ENCODE data around the gene LMBRD1.

Gene LMBRD1

GRCh38 chr6:69630767-69631166 is 166.0 kb downstream of the LMBRD1 start:
- no peak for DNase-seq (ENCODE audit: low read depth, low spot score)
- Histone ChIP-seq H3K9ac (ENCODE audit: insufficient read length) (no peak overlapping the region), H3K27ac (no peak overlapping the region), H3K9me3 (ENCODE audit: low read depth, low read length) (no peaks in the 10 kb centered on the region), H3K4me3 (no peak overlapping the region), H3K36me3 (ENCODE audit: insufficient read depth, low read length) (no peaks in the 10 kb centered on the region)
- TF ChIP-seq FOXP2 (optimal IDR thresholded peaks at IDR 0.05; ENCODE audit: control extremely low read depth, extremely low read length, insufficient read depth) (no peak), EZH2 (IDR thresholded peaks at IDR 0.05) (no peak), POLR2AphosphoS5 (IDR thresholded peaks at IDR 0.05; ENCODE audit: borderline replicate concordance, low read depth, low read length) (no peak)

DNA sequence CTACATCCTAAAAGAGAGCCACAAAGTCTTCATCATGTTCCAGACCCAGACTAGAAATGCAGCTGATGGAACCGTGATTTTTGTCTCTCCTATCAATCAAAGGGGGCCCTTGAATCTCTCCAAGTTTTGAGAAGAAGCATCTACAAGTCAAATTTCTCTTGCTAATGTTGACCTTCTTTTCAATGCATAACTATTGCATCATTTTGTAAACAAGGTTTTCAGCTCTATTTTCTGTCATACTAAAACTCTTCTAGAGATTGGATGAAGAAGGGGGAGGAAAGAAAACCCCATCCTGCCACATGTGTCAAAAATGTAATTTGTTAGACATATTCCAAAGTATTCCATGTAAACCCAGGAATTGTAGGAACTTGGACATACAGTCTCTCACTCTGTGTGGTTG is 169.2 kb downstream of the LMBRD1 start:
- DNase-seq (ENCODE audit: low read depth, low spot score) = no peak
- Histone ChIP-seq H3K27ac (no peak overlapping the region), H3K36me3 (ENCODE audit: insufficient read depth, low read length) (no peaks in the 10 kb centered on the region), H3K4me3 (no peak overlapping the region), H3K9ac (ENCODE audit: insufficient read length) (no peak overlapping the region), H3K9me3 (ENCODE audit: low read depth, low read length) (no peaks in the 10 kb centered on the region)
- TF ChIP-seq EZH2 (IDR thresholded peaks at IDR 0.05) (no peak), POLR2AphosphoS5 (IDR thresholded peaks at IDR 0.05; ENCODE audit: borderline replicate concordance, low read depth, low read length) (no peak), FOXP2 (optimal IDR thresholded peaks at IDR 0.05; ENCODE audit: control extremely low read depth, extremely low read length, insufficient read depth) (no peak)

DNA sequence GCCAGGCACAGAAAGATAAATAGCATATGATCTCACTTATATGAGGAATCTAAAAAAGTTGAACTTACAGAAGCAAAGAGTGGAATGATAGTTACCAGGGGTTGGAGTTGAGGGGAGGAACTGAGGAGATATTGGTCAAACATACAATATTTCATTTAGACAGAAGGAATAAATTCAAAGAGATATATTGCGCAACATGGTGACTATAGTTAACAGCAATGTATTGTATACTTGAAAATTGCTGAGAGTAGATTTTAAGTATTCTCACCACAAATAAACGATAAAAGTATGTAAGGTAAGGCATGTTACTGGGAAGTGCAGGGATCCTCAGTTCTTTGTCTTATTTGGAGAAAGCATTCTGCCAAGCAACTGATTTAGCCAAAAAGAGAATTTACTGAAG is 171.9 kb downstream of the LMBRD1 start:
- Histone ChIP-seq H3K9me3 (ENCODE audit: low read depth, low read length) (no peaks in the 10 kb centered on the region), H3K4me3 (no peak overlapping the region), H3K36me3 (ENCODE audit: insufficient read depth, low read length) (no peaks in the 10 kb centered on the region), H3K9ac (ENCODE audit: insufficient read length) (no peak overlapping the region), H3K27ac (no peak overlapping the region)
- no peak for DNase-seq (ENCODE audit: low read depth, low spot score)
- TF ChIP-seq FOXP2 (optimal IDR thresholded peaks at IDR 0.05; ENCODE audit: control extremely low read depth, extremely low read length, insufficient read depth) (no peak), POLR2AphosphoS5 (IDR thresholded peaks at IDR 0.05; ENCODE audit: borderline replicate concordance, low read depth, low read length) (no peak), EZH2 (IDR thresholded peaks at IDR 0.05) (no peak)
